GM10847 (cell line): ENCODE measurements around the gene POLD1.

Source experiments
- POLR2A ChIP-seq: IDR thresholded peaks from 2 replicates; pipeline ENCODE4 v1.6.1; 2011; ENCODE audit not compliant: insufficient read length; ENCODE audit errors: extremely low read depth

The POLD1 gene

GRCh38 chr19:50409347-50409746, 25.2 kb downstream of the POLD1 start:
- TF ChIP-seq POLR2A, result no peak

GRCh38 chr19:50410109-50410508, 26.0 kb downstream of the POLD1 start:
- no peak for TF ChIP-seq POLR2A

- no peak for TF ChIP-seq POLR2A
These were observed 28.3 kb downstream of the POLD1 start for GRCh38 chr19:50412419-50412818.

- no peak for TF ChIP-seq POLR2A
These were observed 28.9 kb downstream of the POLD1 start for GRCh38 chr19:50413096-50413495.

- no peak for TF ChIP-seq POLR2A
These were observed 29.4 kb downstream of the POLD1 start for GRCh38 chr19:50413531-50413930.

- TF ChIP-seq POLR2A, result no peak
These were observed 30.9 kb downstream of the POLD1 start for GRCh38 chr19:50414864-50415660.

GRCh38 chr19:50415661-50416033, 31.5 kb downstream of the POLD1 start:
- peak; percentile 48 for TF ChIP-seq POLR2A

GRCh38 chr19:50416034-50416977, 32.2 kb downstream of the POLD1 start:
- no peak for TF ChIP-seq POLR2A

GRCh38 chr19:50417111-50418081, 33.2 kb downstream of the POLD1 start:
- TF ChIP-seq POLR2A, result no peak

- peak; percentile 96 for TF ChIP-seq POLR2A
These were observed 34.3 kb downstream of the POLD1 start, which contains the start of gene SPIB for GRCh38 chr19:50418176-50419021. Gene SPIB, plus strand, starts transcription at chr19:50418938. Its CDS starts 25 bp downstream, at chr19:50418963.

GRCh38 chr19:50419022-50419579, 35.0 kb downstream of the POLD1 start:
- no peak for TF ChIP-seq POLR2A

- peak; percentile 58 for TF ChIP-seq POLR2A
These were observed 35.5 kb downstream of the POLD1 start for GRCh38 chr19:50419580-50420035.

- TF ChIP-seq POLR2A, result no peak
These were observed 36.0 kb downstream of the POLD1 start for GRCh38 chr19:50420127-50420526.
